ENCODE data around the gene PRUNE1.

PRUNE1 gene

GRCh38 chr1:151007853-151008243 is 401 bp upstream of the PRUNE1 start:
- no peak for DNase-seq (ENCODE audit: low spot score)

DNA sequence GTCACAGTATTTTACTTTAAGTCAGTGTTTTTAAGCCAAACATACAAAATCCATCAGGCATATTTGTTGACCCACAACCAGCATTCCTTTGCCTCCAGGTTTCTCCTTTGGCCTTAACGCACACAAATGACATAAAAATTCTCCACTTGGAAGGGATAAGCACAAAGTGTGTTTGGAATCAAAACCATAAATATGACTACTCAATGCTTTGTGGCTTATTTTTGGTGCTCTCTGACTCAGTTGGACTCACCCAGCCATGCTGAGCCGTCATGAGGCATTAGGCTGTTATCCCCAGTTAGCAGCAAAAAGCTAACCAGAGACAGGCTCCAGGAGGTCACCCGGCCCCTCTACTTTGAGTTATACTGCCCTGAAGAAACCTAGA is 948 bp downstream of the PRUNE1 start:
- DNase-seq (ENCODE audit: low spot score), result no peak

- DNase-seq (ENCODE audit: low spot score), result no peak
Measured at GRCh38 chr1:151009674-151010345, 1.6 kb downstream of the PRUNE1 start.

- DNase-seq (ENCODE audit: low spot score), result no peak
Measured at GRCh38 chr1:151010346-151010726, 2.1 kb downstream of the PRUNE1 start.

DNA sequence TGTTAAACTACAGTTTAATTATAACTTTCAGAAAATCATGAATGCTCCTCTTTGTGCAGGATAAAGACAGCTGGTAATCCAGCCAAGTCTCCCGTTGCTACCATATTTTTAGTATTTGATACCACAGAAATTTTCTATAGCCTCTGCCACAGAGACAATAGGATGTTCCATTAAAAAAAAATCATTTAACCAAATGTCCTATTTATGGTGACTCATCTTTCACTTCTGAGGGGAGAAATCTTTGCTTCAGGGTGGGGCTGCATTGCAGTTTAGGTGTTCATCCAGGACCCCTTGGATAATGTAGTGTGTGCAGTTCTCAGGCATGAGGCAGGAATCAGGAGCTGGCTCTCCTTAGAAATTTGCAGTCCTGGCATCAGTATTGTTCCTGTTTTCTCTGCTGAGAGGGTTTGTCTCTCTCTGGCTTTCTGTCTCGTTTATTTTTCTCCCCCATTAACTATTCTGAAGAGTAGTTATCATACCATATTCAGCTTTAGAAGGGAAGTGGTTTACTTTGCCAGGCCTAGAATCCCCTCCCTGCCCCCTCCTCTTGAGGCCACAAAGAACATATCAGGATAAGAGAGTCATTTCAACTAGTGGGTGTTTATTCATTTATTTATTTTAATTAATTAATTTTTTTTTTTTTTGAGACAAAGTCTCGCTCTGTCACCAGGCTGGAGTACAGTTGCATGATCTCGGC is 3.1 kb downstream of the PRUNE1 start:
- no peak for DNase-seq (ENCODE audit: low spot score)

DNA sequence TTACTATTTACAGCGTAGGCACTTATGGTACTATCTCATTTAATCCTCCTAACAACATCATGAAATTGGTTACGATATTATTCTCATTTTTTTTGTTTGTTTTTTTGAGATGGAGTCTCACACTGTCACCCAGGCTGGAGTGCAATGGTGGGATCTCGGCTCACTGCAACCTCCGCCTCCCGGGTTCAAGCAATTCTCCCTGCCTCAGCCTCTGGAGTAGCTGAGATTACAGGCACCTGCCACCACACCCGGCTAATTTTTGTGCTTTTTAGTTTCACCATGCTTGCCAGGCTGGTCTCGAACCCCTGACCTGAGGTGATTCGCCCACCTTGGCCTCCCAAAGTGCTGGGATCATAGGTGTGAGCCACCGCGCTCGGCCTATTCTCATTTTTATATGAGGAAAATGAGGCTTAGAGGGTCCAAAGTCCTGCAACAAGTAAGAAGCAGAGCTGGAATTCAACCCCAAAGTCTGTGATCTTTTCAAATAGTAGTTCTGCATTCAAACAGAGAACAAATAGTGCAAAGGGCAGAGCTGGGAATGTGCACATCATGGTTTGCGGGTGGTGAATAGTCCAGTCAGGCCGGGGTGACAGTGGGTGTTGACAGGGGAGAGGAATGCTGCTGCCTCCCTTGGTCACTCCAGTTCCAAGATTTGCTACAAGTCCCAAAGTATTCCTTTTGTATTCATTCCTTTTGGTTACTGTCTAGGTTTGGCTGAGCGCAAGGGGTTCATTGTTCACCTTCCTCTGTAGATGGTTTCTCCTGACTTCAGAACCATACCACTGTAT is 4.6 kb downstream of the PRUNE1 start:
- peak; percentile 64 for DNase-seq (ENCODE audit: low spot score)

DNA sequence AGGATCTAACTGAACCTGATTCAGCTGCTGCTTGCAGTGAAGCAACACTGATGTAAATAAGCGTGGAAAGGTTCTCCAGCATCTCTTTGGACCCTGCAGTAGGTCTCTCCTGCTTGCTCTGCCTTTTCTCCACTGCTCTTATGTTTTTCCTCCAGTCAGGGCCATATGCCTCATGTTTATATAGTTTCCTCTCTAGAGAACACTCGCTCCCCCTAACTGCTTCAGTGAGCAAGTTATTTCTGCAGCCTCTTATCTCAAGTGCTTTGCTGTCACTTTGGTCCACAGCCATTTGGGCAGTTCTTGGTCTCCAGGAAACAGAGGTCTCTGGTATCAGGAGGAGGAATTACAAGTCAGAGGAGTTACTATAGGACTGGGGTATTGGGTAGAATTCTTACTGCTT is 5.3 kb downstream of the PRUNE1 start:
- DNase-seq (ENCODE audit: low spot score), result no peak

DNA sequence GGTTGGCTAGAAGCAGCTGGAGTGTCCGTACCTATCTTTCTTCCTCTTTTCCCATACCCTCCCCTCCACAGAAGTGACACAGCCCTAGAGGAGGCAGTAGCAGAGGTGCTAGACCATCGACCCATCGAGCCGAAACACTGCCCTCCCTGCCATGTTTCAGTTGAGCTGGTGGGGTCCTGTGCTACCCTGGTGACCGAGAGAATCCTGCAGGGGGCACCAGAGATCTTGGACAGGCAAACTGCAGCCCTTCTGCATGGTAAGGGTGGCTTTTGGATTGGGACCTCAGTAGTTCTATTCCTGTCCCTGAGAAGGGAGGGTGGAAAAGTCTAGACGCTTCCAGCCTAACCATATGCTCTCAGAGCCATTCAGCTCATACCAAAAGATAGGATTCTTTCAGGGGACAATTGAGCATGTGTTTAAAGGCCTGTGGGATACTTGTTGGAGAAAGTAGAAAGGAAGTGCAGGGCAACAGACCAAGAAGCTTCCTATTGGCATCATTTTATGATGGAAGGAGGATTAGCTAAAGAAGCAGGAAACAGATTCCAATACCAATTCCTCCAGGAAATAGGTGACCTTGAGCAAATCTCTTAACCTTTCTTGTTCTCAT is 16.4 kb downstream of the PRUNE1 start:
- peak; percentile 75 for DNase-seq (ENCODE audit: low spot score)

- no peak for DNase-seq (ENCODE audit: low spot score)
Measured at GRCh38 chr1:151026460-151026859, 18.2 kb downstream of the PRUNE1 start.

GRCh38 chr1:151032164-151032563 is 23.9 kb downstream of the PRUNE1 start:
- DNase-seq (ENCODE audit: low spot score), result no peak

GRCh38 chr1:151035167-151035566 is 26.9 kb downstream of the PRUNE1 start:
- DNase-seq (ENCODE audit: low spot score), result no peak

GRCh38 chr1:151036356-151036755 is 28.1 kb downstream of the PRUNE1 start, which contains the start of gene BNIPL:
Gene BNIPL (plus strand): TSS chr1:151036586. CDS start chr1:151036726, 140 bp downstream.
- DNase-seq (ENCODE audit: low spot score), result no peak

- no peak for DNase-seq (ENCODE audit: low spot score)
Measured at GRCh38 chr1:151037032-151037431, 28.8 kb downstream of the PRUNE1 start.

- DNase-seq (ENCODE audit: low spot score), result no peak
Measured at GRCh38 chr1:151039521-151039920, 31.3 kb downstream of the PRUNE1 start.

- no peak for DNase-seq (ENCODE audit: low spot score)
Measured at GRCh38 chr1:151043163-151043562, 34.9 kb downstream of the PRUNE1 start.

DNA sequence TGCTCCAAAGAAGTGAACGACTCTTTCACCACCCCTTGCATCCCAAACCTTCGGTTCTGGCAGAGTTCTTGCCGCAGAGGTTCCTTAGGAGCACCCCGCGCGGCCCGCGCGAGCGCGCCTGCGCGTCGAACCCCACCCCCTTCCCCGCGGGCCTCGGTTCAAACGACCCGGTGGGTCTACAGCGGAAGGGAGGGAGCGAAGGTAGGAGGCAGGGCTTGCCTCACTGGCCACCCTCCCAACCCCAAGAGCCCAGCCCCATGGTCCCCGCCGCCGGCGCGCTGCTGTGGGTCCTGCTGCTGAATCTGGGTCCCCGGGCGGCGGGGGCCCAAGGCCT is 39.3 kb downstream of the PRUNE1 start, which contains the start of gene C1orf56:
TSS of gene C1orf56 (plus strand) at position 161 of the 334 bp plus-strand sequence. CDS start at position 258, 97 bp downstream.
- DNase-seq (ENCODE audit: low spot score), result peak; percentile 82

GRCh38 chr1:151047925-151048644 is 39.8 kb downstream of the PRUNE1 start:
- DNase-seq (ENCODE audit: low spot score), result peak; percentile 80

DNA sequence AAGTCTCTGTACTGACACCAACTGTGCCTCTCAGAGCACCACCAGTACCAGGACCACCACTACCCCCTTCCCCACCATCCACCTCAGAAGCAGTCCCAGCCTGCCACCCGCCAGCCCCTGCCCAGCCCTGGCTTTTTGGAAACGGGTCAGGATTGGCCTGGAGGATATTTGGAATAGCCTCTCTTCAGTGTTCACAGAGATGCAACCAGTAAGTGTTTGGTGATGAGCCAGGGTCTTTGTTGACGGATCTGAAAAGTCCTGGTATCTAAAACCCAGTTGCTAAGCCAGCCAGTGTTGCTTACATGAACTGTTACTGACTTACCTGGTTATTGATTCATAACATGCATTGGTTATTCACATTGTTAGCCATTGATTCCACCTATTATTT is 40.4 kb downstream of the PRUNE1 start:
- DNase-seq (ENCODE audit: low spot score), result no peak

DNA sequence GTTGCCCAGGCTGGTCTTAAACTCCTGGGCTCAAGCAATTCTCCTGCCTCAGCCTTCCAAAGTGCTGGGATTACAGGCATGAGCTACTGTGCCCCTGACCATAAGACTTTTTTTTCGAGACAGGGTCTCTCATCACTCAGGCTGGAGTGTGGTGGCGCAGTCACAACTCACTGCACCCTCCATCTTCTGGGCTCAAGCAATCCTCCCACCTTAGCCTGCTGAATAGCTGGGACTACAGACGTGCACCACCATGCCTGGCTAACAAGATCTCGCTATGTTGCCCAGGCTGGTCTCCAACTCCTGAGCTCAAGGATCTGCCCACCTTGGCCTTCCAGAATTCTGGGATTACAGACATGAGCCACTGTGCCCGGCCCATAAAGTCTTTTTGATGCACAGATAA is 41.2 kb downstream of the PRUNE1 start:
- DNase-seq (ENCODE audit: low spot score), result no peak

DNA sequence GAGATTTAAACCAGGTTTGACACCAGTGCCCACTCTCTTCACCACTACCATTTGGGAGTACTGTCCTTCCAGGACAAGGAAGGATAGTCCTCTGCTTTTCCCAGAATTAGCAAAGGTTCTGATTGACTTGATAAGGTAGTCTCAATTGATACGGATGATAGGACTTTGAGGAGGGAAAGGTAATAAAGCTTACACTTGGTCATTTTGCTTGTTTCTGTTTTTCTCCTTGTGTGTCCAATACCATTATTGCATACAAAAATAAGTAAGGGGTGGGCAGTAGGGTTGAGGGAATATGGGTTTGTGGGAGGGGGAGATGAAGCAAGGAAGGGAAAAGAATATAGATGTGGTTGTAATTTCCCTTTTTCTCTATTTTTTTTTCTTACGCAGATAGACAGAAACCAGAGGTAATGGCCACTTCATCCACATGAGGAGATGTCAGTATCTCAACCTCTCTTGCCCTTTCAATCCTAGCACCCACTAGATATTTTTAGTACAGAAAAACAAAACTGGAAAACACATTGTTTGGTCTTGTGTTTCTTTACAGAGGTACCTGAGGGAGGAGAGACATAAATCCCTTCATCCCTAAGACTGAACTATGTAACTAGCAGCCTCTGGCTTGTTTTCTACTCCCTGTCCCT is 41.9 kb downstream of the PRUNE1 start:
- no peak for DNase-seq (ENCODE audit: low spot score)

DNA sequence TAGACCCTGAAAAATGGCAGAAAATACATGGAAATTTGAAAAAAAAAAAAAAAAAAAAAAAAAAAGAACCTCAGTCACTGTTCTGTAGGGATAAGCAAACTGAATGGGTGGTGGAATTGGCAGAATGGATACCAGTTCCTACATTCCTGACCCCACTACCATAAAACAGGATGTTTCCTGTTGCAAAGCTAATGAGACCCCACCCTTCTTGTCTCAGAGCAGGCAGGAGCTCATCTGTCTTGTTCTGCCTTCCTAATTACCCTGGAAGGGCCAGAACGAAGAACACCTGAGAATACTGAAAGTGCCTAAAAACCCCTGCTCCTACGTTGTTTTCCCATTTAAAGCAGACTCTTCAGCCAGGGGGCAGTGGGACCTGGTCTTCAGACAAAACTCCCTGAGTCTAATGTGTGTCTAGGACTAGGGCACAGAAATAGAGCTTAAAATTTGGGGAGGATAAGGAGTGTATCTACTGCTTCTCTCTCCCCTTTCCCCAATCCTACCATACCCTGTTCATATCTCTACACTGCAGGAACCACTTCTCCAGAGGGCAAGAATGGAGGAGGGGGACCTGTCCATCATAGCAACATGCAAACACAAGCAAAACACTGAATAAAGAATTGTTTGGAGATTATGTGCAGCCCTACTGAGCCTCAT is 43.2 kb downstream of the PRUNE1 start:
- no peak for DNase-seq (ENCODE audit: low spot score)
